Measurements from ENCODE around the gene KRT40. TPM values are rescaled to one million over a fixed set of nuclear protein-coding genes. Genes with fewer than 3 reads are reported as not detected.

The KRT40 gene
- total and polyA plus RNA-seq, 4 donors: not detected

- H3K9me3 ChIP-seq (ENCODE audit: control insufficient read depth in 4 of 4, low read length in 3 of 4): no peaks in the 10 kb centered on the region
- no peak overlapping the region for H3K9ac ChIP-seq (ENCODE audit: low read depth in 1 of 2, low read length in 2 of 2)
- TF ChIP-seq HNF4A (conservative IDR thresholded peaks at IDR 0.05) (no peak), JUND (IDR thresholded peaks at IDR 0.05) (no peak)
- TF ChIP-seq, protein P1, sequence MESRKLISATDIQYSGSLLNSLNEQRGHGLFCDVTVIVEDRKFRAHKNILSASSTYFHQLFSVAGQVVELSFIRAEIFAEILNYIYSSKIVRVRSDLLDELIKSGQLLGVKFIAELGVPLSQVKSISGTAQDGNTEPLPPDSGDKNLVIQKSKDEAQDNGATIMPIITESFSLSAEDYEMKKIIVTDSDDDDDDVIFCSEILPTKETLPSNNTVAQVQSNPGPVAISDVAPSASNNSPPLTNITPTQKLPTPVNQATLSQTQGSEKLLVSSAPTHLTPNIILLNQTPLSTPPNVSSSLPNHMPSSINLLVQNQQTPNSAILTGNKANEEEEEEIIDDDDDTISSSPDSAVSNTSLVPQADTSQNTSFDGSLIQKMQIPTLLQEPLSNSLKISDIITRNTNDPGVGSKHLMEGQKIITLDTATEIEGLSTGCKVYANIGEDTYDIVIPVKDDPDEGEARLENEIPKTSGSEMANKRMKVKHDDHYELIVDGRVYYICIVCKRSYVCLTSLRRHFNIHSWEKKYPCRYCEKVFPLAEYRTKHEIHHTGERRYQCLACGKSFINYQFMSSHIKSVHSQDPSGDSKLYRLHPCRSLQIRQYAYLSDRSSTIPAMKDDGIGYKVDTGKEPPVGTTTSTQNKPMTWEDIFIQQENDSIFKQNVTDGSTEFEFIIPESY (IDR thresholded peaks at IDR 0.05): no peak
- TF ChIP-seq, protein P2, sequence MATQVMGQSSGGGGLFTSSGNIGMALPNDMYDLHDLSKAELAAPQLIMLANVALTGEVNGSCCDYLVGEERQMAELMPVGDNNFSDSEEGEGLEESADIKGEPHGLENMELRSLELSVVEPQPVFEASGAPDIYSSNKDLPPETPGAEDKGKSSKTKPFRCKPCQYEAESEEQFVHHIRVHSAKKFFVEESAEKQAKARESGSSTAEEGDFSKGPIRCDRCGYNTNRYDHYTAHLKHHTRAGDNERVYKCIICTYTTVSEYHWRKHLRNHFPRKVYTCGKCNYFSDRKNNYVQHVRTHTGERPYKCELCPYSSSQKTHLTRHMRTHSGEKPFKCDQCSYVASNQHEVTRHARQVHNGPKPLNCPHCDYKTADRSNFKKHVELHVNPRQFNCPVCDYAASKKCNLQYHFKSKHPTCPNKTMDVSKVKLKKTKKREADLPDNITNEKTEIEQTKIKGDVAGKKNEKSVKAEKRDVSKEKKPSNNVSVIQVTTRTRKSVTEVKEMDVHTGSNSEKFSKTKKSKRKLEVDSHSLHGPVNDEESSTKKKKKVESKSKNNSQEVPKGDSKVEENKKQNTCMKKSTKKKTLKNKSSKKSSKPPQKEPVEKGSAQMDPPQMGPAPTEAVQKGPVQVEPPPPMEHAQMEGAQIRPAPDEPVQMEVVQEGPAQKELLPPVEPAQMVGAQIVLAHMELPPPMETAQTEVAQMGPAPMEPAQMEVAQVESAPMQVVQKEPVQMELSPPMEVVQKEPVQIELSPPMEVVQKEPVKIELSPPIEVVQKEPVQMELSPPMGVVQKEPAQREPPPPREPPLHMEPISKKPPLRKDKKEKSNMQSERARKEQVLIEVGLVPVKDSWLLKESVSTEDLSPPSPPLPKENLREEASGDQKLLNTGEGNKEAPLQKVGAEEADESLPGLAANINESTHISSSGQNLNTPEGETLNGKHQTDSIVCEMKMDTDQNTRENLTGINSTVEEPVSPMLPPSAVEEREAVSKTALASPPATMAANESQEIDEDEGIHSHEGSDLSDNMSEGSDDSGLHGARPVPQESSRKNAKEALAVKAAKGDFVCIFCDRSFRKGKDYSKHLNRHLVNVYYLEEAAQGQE (IDR thresholded peaks at IDR 0.05): no peak
- TF ChIP-seq, protein P3, sequence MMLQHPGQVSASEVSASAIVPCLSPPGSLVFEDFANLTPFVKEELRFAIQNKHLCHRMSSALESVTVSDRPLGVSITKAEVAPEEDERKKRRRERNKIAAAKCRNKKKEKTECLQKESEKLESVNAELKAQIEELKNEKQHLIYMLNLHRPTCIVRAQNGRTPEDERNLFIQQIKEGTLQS (IDR thresholded peaks at IDR 0.05): no peak
- TF ChIP-seq, protein P4, sequence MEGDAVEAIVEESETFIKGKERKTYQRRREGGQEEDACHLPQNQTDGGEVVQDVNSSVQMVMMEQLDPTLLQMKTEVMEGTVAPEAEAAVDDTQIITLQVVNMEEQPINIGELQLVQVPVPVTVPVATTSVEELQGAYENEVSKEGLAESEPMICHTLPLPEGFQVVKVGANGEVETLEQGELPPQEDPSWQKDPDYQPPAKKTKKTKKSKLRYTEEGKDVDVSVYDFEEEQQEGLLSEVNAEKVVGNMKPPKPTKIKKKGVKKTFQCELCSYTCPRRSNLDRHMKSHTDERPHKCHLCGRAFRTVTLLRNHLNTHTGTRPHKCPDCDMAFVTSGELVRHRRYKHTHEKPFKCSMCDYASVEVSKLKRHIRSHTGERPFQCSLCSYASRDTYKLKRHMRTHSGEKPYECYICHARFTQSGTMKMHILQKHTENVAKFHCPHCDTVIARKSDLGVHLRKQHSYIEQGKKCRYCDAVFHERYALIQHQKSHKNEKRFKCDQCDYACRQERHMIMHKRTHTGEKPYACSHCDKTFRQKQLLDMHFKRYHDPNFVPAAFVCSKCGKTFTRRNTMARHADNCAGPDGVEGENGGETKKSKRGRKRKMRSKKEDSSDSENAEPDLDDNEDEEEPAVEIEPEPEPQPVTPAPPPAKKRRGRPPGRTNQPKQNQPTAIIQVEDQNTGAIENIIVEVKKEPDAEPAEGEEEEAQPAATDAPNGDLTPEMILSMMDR (IDR thresholded peaks at IDR 0.05; ENCODE audit: low read depth, low read length, missing input control): no peak
- TF ChIP-seq, protein P5, sequence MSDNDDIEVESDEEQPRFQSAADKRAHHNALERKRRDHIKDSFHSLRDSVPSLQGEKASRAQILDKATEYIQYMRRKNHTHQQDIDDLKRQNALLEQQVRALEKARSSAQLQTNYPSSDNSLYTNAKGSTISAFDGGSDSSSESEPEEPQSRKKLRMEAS (IDR thresholded peaks at IDR 0.05): no peak
- H3K4me1 ChIP-seq (ENCODE audit: control insufficient read depth in 4 of 4, insufficient read depth in 4 of 4, low read length in 3 of 4): no peaks in the 10 kb centered on the region
- H3K36me3 ChIP-seq (ENCODE audit: control insufficient read depth in 4 of 4, insufficient read depth in 3 of 4, low read depth in 1 of 4, low read length in 3 of 4): no peaks in the 10 kb centered on the region
- H3K27ac ChIP-seq (ENCODE audit: low read depth in 1 of 2, low read length in 2 of 2): no peak overlapping the region
- H3K27me3 ChIP-seq (ENCODE audit: control insufficient read depth in 4 of 4, insufficient read depth in 4 of 4, low read length in 3 of 4): peaks cover 0 to 8% (median 0%) of the 10 kb centered on the region in 4 donors
- no peak for DNase-seq (ENCODE audit: low spot score)
- H3K4me3 ChIP-seq (ENCODE audit: low read depth in 1 of 3, low read length in 3 of 3): no peak overlapping the region
Observed at GRCh38 chr17:40975516-40975915, 8.6 kb downstream of the KRT40 start.

DNA sequence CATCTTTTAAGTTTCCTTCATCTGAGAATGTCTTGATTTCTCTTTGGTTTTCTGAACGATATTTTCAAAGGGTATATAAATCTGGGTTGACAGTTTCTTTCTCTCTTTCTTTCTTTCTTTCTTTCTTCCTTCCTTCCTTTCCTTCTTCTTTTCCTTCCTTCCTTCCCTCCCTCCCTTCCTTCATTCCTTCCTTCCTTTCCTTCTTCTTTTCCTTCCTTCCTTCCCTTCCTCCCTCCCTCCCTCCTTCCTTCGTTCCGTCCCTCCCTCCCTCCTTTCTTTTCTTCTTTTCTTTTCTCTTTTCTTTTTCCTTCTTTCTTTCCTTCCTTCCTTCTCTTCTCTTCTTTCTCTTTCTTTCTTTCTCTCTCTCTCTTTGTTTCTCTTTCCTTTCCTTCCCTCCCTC lies 9.8 kb downstream of the KRT40 start:
- Histone ChIP-seq H3K9ac (ENCODE audit: low read depth in 1 of 2, low read length in 2 of 2) (no peak overlapping the region), H3K27me3 (ENCODE audit: control insufficient read depth in 4 of 4, insufficient read depth in 4 of 4, low read length in 3 of 4) (peaks cover 0 to 6% (median 0%) of the 10 kb centered on the region in 4 donors), H3K4me1 (ENCODE audit: control insufficient read depth in 4 of 4, insufficient read depth in 4 of 4, low read length in 3 of 4) (no peaks in the 10 kb centered on the region), H3K4me3 (ENCODE audit: low read depth in 1 of 3, low read length in 3 of 3) (no peak overlapping the region), H3K27ac (ENCODE audit: low read depth in 1 of 2, low read length in 2 of 2) (no peak overlapping the region), H3K36me3 (ENCODE audit: control insufficient read depth in 4 of 4, insufficient read depth in 3 of 4, low read depth in 1 of 4, low read length in 3 of 4) (no peaks in the 10 kb centered on the region), H3K9me3 (ENCODE audit: control insufficient read depth in 4 of 4, low read length in 3 of 4) (no peaks in the 10 kb centered on the region)
- 76% methylated on average over 3 of the region's 3 CpGs for WGBS
- DNase-seq (ENCODE audit: low spot score): no peak
- TF ChIP-seq GABPA (IDR thresholded peaks at IDR 0.05 in 1 of 2, conservative IDR thresholded peaks at IDR 0.05 in 1 of 2): no peak
- no peak for TF ChIP-seq FOXA1 (IDR thresholded peaks at IDR 0.05)
- TF ChIP-seq HNF4G (IDR thresholded peaks at IDR 0.05): no peak
- TF ChIP-seq JUND (IDR thresholded peaks at IDR 0.05): no peak
- no peak for TF ChIP-seq EGR1 (IDR thresholded peaks at IDR 0.05; ENCODE audit: low read depth in 2 of 2)
- TF ChIP-seq, protein P5 (IDR thresholded peaks at IDR 0.05): no peak
- no peak for TF ChIP-seq SP1 (IDR thresholded peaks at IDR 0.05)
- no peak for TF ChIP-seq TAF1 (conservative IDR thresholded peaks at IDR 0.05)

Data from liver (tissue), 9 donors.